NCI-H1930 (cell line): ENCODE data around the gene ATP6V0B.

Experiments used
- DNase-seq, 2 experiments: peaks; one replicate each; lab custom pipeline; 2025; lab: John Stamatoyannopoulos, UW

Gene ATP6V0B

DNA sequence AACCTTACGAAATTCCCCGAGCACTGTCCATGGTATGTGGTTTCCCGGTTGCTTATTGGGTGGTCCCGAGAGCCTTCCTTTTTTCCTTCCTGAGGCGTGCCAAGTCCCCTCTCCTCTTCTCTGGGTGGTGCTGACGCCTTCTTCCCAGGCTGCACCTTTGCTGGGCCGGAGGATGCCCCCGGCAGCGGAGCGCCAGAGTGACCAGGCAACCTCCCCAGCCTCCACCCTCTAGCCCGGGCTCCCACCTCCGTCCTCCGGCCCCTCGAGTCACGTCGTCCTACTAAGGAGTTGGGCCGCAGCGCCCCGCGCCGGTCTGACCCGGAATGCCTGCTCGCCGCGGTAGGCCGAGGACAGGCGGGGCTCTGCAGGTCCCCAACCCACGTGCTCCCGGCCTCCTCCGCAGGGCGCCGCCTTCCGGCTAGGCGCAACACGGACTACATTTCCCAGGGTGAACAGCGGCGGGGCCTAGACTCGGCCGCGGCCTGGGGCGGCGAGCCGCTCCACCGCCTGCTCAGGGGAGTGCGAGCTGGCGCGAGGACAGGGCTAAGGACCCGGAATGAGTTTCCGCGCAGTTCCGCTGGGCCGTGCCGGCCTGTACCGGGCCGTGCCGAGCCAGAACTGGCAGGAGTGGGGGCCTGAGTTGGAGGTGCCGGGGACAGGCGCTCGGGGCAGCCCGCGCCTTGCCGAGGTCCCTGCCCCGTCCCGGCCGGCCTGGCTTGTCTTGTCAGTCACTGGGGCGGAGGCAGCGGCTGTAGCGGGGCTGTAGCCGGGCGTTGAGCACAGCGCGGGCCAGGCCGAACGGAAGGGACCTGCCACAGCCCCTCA lies 28.3 kb upstream of the ATP6V0B start, which contains the start of gene IPO13:
TSS of gene IPO13 (plus strand) at position 715 of the 825 bp plus-strand sequence. CDS start 651 bp downstream, outside the sequence.
- DNase-seq: peak; percentile 92 to 94

DNA sequence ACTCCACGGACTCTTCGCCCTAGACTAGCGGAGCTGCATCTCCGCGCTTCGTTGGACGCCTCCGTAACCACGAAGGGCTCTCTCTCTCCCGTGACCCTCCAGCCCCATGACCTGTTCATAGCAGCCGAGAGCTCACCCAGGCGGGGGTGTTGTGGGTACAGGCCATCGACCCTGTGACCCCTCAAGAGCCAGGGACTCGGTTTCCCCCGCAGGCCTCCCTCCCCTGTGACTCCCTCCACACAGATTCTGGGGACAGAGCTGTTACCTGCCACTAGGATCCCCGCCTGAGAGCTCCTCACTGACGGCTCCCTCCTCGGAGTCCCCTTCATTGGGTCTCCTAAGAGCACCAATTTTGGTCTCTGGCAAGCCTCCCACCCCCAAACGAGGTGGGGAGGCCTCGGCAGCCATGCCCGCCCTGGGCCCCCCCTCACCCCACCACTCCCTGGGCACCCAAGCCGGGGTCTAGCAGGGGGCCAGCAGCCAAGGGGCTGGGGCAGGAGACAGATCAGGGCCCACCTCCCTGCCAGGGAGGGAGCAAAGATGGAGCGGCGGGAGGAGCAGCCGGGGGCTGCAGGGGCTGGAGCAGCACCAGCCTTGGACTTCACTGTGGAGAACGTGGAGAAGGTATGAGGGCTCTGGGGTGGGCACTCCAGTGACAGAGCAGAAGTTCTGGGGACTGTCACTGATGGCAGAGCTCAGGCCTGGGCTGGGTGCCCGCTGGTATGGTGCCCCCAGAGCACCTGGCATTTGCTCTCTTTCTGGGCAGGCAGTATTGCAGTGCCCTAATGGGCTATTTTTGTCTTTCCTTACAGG lies 27.5 kb upstream of the ATP6V0B start:
- no peak for DNase-seq

DNA sequence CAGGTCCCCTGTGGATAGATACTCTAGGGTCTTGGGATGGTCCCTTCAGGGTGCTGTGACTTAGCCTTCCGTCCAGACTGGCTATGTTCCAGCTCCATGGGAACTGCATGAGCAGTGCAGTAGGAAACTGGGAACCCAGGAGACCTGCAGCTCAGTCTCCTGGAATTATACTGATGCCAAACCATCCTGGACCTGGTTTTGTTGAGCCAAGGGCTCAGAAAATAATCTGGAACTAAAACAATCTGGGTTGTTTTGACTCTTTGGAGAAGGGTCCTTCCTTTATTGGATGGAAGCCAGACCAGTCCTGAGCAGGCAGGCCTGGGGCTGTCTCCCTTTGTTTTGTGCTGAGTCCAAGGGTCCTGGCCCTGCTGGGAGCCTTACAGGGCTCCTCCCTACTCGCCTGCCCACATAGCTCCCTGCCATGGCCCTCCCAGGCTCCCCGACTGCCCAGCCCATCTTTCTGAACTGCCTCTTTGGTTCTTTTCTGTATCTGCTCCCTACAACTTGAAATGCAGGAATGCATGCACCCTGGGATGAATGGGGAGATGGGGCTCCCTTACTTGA lies 26.8 kb upstream of the ATP6V0B start:
- no peak for DNase-seq

DNA sequence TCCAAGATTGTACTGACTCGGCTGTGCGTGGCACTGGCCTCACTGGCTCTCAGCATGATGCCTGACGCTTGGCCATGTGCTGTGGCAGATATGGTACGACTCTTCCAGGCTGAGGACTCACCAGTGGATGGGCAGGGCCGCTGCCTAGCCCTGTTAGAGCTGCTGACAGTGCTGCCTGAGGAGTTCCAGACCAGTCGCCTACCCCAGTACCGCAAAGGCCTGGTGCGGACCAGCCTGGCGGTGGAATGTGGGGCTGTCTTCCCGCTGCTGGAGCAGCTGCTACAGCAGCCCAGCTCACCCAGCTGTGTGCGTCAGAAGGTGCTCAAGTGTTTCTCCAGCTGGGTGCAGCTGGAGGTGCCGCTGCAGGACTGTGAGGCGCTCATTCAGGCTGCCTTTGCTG lies 25.1 kb upstream of the ATP6V0B start:
- no peak for DNase-seq

DNA sequence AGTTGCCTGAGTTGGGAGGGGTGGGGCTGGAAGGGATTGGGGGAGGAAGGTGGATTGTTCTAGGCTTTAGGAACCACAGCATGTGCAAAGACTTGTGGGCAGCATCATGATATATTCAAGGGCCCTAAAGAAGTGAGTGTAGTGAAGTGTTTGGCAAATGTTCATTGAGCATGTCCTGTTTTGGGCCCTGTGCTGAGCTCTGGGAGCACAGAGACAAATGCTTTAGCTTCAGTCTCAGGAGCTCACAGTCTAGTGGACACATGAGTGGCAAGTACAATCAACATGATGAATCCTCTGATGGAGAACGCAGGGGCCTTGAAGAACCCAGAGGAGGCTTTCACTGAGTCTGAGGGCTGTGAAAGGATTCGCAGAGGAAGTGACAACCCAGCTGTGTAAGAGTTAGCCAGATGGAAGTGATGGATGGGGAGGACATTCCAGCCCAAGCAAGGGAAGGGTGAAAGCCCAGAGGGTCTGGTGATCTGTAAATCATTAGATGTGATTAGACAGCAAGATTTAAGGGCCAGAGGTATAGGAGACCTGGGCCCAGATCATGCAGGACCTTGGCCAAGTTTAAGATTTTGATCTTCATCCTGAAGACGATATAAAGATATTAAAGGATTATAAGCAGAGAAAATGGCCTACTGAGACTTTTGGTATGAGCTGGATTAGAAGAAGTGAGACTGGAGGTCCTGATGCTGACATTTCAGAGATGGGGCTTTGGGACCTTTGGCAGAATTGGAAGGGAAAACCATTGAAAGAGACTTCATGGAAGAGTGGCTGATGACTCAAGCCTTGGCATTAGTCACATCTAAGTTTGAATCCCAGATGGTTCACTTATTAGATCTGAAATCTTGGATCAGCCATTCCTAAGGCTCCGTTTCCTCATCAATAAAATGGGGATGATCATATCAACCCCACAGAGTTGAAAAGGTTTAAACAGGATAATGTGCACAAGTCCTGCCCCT lies 23.5 kb upstream of the ATP6V0B start:
- no peak for DNase-seq

DNA sequence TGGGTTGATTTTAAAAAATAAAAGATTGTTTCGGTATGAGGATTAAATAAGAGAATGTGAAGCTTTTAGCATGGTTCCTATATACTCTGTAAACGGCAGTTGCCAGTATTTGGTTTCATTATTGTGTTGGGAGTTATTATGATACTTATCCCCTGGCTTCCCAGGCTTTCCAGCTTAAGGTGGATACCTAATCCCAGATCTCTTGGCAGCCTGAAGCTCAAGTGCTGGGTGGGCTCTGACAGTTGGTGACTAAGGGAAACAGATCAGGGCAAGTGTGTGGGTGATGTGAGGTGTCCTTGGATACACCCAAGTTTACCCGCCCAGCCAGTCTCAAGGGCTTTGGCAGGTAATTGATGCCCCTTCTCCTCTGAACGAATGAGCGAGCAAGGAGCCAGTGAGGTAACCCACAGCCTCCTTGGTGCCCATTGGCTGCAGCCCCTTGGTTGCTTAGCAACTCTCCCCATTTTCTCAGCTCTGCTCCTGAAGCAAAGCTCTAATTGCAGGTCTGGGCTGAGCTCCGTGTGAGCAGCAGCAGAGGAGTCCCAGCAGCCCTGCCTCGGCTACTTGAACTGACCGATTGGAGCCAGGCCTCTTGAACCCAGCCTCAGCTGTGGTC lies 21.9 kb upstream of the ATP6V0B start:
- peak; percentile 48 to 76 for DNase-seq

DNA sequence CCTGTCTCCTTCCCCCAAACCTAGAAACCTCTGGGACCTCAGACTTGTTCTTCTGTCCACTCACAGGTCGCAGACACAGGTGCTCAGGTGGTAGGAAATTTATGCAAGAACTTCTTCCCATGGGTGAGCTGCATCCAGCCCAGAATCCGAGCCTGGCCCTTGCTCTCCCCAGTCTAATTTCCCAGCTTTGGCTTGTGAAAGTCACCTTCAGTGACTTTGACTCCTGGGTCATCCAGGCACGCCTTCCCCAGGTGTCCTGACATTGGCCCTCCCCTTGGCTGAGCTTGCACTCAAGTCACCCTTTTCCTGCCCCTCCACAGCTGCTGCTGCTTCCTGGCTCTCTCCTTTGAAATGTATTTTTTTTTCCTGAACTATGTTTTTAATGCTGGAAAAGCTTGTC lies 21.4 kb upstream of the ATP6V0B start:
- DNase-seq: no peak

DNA sequence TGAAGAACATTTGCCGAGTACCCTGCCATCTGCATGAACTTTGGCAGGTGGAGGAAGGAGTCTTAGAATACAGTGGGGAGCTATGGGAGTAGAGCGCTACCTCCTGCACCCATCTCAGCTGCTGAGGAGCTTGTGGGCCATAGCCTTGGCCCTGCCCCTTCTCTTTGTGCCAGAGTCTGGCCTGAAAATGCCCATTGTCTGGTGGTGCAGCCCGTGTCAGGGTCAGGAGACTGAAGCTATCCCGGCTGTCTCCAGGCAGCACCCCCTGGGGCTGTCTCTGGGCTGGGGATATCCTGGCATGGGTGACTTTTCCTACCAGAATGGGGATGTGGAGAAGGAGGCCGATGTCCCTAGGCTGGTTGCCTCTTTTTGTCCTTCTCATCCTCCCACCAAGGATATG lies 20.7 kb upstream of the ATP6V0B start:
- no peak for DNase-seq

DNA sequence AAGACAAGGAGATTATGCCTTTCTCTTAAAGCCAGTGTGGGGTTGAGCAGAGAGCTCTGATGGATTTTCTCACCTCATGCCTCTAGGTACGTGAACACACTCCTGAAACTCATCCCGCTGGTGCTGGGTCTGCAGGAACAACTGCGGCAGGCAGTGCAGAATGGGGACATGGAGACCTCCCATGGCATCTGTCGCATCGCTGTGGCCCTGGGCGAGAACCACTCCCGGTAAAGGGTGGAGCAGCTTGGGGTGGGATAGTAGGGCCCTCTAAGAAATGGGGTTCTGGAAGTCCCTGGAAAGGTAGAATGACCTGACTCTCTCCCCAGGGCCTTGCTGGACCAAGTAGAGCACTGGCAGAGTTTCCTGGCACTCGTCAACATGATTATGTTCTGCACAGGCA lies 18.5 kb upstream of the ATP6V0B start:
- no peak for DNase-seq

DNA sequence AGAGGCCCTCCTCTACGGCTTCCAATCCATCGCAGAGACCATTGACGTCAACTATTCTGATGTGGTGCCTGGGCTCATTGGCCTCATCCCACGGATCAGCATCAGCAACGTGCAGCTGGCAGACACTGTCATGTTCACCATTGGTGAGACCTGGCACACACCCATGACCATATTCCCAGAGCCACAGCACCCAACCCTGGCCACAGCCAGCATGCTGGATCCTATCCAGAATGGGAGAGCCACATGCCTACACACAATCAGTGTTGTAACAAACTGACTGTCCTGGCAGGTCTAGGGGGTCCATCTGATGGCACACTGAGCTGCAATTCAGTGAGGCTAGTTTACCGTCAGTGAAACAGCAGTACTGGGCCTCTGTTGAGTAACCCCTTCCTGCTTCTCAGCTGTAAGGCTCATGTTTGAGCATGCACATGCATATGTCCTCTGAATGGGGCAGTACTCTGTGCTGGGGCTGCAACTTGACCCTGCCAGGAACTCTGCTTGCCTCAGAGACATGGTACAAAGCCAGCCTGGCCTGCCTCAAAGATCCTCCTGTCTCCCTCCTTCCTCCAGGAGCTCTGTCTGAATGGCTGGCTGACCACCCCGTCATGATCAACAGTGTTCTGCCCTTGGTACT lies 17.2 kb upstream of the ATP6V0B start:
- DNase-seq: no peak

DNA sequence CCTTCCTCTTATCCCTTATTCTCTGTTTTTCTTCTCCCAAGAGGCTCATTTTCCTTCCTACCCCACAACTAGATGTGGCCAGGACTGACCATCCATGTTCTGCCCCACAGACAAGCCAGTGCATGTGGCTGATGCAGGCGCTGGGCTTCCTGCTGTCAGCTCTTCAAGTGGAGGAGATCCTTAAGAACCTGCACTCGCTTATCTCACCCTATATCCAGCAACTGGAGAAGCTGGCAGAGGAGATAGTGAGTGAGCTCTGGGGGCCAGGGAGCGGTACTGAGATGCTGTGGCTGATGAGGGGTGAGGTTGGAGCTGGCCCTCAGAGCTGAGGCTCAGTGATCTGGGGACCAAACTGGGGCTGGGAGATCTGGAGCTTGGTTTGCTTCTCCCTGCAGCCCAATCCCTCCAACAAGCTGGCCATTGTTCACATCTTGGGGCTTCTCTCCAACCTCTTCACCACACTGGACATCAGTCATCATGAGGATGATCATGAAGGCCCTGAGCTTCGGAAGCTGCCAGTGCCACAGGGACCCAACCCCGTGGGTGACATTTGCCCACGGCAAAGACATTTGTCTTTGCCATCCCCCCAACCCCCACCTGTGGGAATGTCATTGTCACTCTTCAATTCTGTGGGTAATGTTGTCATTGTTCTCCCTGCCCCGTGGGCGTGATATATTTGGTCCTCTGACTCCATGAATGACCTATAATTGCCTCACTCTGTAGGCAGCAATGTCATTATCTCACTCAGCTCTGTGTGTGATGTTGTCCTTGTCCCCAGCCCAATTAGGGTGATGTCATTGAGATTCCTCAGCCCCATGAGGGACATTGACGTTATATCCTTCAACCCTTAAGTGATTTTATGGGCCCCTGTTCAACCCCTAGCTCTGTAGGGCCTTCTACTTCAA lies 16.2 kb upstream of the ATP6V0B start:
- no peak for DNase-seq

DNA sequence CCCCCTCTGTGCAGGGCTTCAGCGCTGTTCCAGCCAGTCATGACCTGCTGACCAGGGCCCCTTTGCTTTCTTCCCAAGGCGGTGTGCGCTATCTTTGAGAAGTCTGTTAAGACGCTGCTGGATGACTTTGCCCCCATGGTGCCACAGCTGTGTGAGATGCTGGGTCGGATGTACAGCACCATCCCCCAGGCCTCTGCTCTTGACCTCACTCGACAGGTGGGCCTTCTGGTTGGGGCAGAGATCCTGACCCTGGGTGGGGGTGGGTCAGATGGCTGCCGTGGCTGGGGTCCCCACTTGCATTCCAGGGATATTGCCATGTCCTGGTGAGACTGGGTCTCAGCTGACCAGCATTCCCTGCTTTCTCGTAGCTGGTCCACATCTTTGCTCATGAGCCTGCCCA lies 14.0 kb upstream of the ATP6V0B start:
- DNase-seq: no peak

DNA sequence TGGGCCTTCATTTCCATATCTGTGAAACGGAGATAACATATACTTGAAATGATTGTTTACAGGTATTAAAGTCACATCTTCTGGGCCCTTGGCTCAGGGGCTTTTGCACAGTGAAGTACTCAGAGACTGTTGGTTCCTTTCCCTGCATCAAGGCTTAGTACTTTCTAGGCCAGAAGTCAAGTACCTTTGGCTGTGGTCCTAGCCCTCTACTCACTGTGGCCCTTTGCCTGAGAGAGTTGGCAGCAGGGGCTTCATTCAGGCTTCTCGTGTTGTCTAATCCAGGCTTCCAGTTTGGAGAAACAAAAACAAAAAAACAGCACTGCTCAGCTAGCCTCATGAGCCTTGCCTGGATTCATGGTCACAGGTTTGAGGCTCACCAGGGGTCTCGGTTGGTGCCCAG lies 13.1 kb upstream of the ATP6V0B start:
- DNase-seq: no peak

DNA sequence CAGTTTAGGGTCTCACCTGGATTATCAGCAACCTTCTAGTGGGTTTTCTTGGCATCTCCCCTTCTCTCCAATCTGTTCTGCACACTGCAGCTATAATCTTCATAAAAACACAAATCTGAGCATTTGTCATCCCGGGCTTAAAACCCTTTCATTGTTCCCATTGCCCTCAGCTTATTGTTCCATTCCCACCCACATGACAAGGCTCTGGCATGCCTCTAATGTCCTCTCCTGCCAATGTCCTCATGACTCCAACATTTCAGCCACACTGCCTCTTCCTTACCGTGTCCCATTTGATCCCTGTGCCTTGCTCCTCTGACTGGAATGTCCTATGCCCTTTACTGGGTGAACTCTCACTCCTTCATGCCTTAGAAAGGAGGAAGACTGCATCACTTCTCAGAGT lies 12.4 kb upstream of the ATP6V0B start:
- DNase-seq: no peak

DNA sequence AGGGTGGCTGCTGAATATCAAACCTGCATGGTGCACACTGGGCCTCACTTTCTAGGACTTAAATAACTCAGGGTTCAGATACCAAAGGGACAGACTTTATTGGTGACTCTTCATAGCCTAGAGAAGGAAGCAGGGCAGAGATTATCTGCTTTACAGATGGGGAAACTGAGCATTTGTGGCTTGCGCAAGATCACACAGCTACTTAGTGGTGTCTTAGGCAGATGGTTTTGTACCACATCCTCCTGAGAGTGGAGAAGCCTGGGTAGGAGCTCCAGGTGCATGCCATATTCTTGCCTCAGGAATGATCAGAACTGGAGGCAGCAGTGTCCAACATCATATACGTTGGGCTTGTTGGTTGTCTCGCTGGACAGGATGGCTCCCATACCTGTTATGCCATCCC lies 11.8 kb upstream of the ATP6V0B start:
- DNase-seq: no peak

DNA sequence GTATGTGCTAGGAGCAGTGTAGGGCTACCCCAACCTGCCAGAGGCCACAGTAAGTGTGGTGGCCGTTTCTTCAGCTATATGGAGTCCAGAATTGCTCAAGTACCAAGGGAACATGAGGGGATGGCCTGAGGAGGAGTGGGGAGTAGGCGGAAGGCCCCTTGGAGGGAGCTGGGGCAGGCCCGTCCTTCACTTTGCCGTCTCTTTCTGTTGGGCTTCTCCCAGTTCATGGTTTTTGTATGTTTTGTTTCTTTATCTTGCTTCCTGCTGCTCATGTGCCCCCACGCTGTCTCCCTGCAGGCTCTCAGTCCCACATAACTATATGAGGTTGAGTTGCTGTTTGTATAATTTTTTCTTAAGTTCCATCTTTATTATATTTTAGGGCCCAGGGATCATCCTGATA lies 10.9 kb upstream of the ATP6V0B start:
- no peak for DNase-seq

DNA sequence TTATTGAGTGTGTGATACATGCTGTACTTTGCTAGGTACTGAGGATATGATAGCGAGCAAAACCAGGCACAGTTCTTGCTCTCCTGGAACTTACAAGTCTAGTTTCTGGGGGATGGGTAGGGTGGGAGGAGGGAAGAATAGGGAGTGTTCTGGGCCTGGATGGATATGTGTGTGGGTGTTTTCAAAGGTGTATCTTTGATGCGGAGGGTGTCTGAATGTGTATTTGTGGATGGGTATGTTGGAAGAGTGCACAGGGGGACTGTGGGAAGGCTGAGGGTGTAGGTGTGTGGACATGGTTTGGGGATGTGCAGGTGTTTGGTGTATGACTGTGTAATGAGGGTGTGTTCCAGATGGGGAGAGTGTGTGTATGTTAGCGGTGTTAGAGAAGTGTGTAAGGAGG lies 9.4 kb upstream of the ATP6V0B start:
- DNase-seq: no peak

DNA sequence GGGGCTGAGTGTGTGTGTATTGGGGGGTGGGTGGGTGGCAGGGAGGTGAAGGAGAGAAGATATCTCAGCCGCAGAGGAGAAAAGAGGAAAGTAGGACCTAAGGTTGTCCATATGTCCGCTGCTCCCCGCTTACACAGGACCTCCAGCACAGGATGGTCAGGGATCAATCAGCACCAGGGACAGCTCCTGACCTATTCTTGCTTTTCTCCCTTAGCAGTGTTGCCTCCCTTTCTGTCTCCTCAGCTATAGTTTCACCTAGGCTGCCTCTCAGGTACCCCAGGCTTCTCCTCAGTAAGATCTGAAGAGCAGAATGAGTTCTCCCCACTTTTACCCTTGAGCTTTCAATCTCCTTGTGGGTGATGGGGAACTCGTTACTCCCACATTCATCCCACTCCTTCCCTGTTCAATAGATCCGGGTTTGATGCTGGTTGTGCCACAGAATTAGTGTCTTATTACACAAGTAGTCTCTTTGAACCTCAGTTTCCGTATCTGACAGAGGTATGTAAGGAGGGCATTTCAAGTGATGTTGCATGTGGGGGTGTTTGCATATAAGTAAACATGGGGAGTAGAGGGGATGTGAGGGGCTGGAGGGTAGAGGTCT lies 6.3 kb upstream of the ATP6V0B start:
- no peak for DNase-seq

DNA sequence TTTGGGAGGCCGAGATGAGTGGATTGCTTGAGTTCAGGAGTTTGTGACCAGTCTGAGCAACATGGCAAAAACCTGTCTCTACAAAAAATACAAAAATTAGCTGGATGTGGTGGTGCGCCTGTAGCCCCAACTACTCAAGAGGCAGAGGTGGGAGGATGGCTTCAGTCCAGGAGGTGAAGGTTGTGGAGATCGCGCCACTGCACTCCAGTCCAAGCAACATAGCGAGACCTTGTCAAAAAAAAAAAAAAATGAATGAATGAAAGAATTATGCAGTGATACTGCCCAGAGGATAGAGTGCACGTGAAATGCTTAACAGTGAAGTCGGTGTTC lies 5.4 kb upstream of the ATP6V0B start:
- DNase-seq: no peak
